Neuronal stem cell (in vitro differentiated cells): ENCODE measurements around the gene WNT16.

Experiments
- DNase-seq: peaks from one replicate; pipeline ENCODE4 v3.0.0-alpha.2; 2013; ENCODE audit warnings: low spot score
- H2AFZ ChIP-seq: one replicate; pipeline ENCODE4 v1.6.1; 2013; ENCODE audit warnings: mild to moderate bottlenecking, low read length, inconsistent platforms
- H2AK5ac ChIP-seq: 2 replicates; pipeline ENCODE4 v1.6.1; 2013; ENCODE audit warnings: low read depth, mild to moderate bottlenecking, inconsistent platforms, low read length, moderate library complexity, mixed read lengths
- H2BK120ac ChIP-seq: 2 replicates; pipeline ENCODE4 v1.6.1; 2013; ENCODE audit warnings: low read depth, mild to moderate bottlenecking, inconsistent platforms, low read length, moderate library complexity, mixed read lengths
- H2BK12ac ChIP-seq: one replicate; pipeline ENCODE4 v1.6.1; 2013; ENCODE audit warnings: low read length, inconsistent platforms
- H2BK15ac ChIP-seq: 2 replicates; pipeline ENCODE4 v1.6.1; 2013; ENCODE audit warnings: mild to moderate bottlenecking, low read length, inconsistent platforms, mixed read lengths
- H2BK5ac ChIP-seq: one replicate; pipeline ENCODE4 v1.6.1; 2013; ENCODE audit warnings: inconsistent platforms, mild to moderate bottlenecking, low read length, moderate library complexity
- H3K14ac ChIP-seq: one replicate; pipeline ENCODE4 v1.6.1; 2013; ENCODE audit warnings: low read length, inconsistent platforms
- H3K18ac ChIP-seq: 2 replicates; pipeline ENCODE4 v1.6.1; 2013; ENCODE audit warnings: low read length, inconsistent platforms
- H3K23ac ChIP-seq: 2 replicates; pipeline ENCODE4 v1.6.1; 2013; ENCODE audit warnings: low read depth, mild to moderate bottlenecking, mixed read lengths, low read length, inconsistent platforms; ENCODE audit not compliant: poor library complexity
- H3K27ac ChIP-seq: replicated peaks from 3 replicates; pipeline ENCODE4 v1.5.1; 2013; ENCODE audit warnings: low read length, inconsistent platforms
- H3K27me3 ChIP-seq, 3 experiments: 2 replicates each; pipeline ENCODE4 v1.6.1; 2013; ENCODE audit warnings: low read length in 3 of 3, mild to moderate bottlenecking in 2 of 3, inconsistent platforms in 1 of 3, low read depth in 1 of 3, mixed read lengths in 1 of 3, moderate library complexity in 1 of 3; ENCODE audit not compliant: control insufficient read depth in 3 of 3, insufficient read depth in 3 of 3
- H3K36me3 ChIP-seq, 2 donors: replicated peaks in 1 of 2; 2 replicates each; pipeline ENCODE4 v1.6.1; 2013; ENCODE audit warnings: low read length in 2 of 2; ENCODE audit not compliant: control insufficient read depth in 2 of 2, insufficient read depth in 2 of 2
- H3K4ac ChIP-seq: 2 replicates; pipeline ENCODE4 v1.6.1; 2013; ENCODE audit warnings: inconsistent platforms, mild to moderate bottlenecking, low read length, moderate library complexity
- H3K4me1 ChIP-seq, 2 donors: 1 replicate in 1 of 2; 2 replicates in 1 of 2; pipeline ENCODE4 v1.6.1; 2013; ENCODE audit warnings: low read length in 2 of 2, low read depth in 1 of 2; ENCODE audit not compliant: control insufficient read depth in 2 of 2, insufficient read depth in 1 of 2
- H3K4me2 ChIP-seq: one replicate; pipeline ENCODE4 v1.6.1; 2013; ENCODE audit warnings: mild to moderate bottlenecking, low read length, inconsistent platforms; ENCODE audit not compliant: insufficient read depth, poor library complexity, severe bottlenecking
- H3K4me3 ChIP-seq, 2 donors: 2 replicates each; pipeline ENCODE4 v1.5.1; 2013; ENCODE audit warnings: low read length in 2 of 2, mild to moderate bottlenecking in 2 of 2, inconsistent platforms in 1 of 2, moderate library complexity in 1 of 2
- H3K79me1 ChIP-seq: one replicate; pipeline ENCODE4 v1.6.1; 2013; ENCODE audit warnings: low read depth, mild to moderate bottlenecking, inconsistent platforms, low read length, moderate library complexity
- H3K9ac ChIP-seq: one replicate; pipeline ENCODE4 v1.6.1; 2013; ENCODE audit warnings: mild to moderate bottlenecking, low read depth, low read length, inconsistent platforms; ENCODE audit not compliant: poor library complexity
- H3K9me3 ChIP-seq, 2 donors: replicated peaks in 1 of 2; 2 replicates each; pipeline versions ENCODE3 to v1.6.1; 2013; ENCODE audit warnings: low read length in 2 of 2, mild to moderate bottlenecking in 2 of 2, inconsistent platforms in 1 of 2, low read depth in 1 of 2, mixed read lengths in 1 of 2, moderate library complexity in 1 of 2; ENCODE audit not compliant: control insufficient read depth in 2 of 2, insufficient read depth in 1 of 2
- H4K8ac ChIP-seq: one replicate; pipeline ENCODE4 v1.6.1; 2013; ENCODE audit warnings: low read depth, mild to moderate bottlenecking, inconsistent platforms, low read length, moderate library complexity
- H4K91ac ChIP-seq: one replicate; pipeline ENCODE4 v1.6.1; 2013; ENCODE audit warnings: low read length, low read depth, mild to moderate bottlenecking, inconsistent platforms; ENCODE audit not compliant: poor library complexity
- WGBS, 2 donors: extraction: QIAGEN DNeasy Blood & Tissue Kit; methylation state at CpG; one replicate each; pipeline ENCODE4 v1.1.7; 2013; ENCODE audit warnings: missing lambda C conversion rate in 2 of 2, mixed read lengths in 1 of 2; ENCODE audit not compliant: insufficient read length in 2 of 2, insufficient replicate concordance in 1 of 2; ENCODE audit errors: extremely low coverage in 2 of 2; 5-methylcytosine and 5-hydroxymethylcytosine counted together

The WNT16 gene

DNA sequence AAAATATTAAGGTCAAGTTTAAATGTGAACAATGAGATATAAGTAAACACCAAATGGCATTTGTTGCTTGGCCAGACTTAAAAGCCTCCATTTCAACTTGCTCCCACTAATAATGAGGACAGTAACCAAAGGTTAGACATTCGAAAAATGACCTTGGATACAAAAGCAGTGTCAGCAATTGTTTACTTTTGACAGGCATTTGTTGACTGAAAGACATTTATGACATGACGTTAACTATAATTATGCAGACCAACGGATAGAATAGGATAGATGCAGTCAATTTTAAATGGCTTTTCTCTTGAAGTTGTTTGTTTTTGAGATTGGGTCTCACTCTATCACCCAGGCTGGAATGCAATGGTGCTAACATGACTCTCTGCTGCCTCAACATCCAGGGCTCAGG, 6.3 kb upstream of the WNT16 start:
- Histone ChIP-seq H2AK5ac (no peak overlapping the region), H3K27me3 (peaks cover 0 to 18% (median 0%) of the 10 kb centered on the region in 3 experiments), H3K23ac (no peak overlapping the region), H3K79me1 (no peaks in the 10 kb centered on the region), H4K8ac (no peak overlapping the region), H3K18ac (no peak overlapping the region), H2BK15ac (no peak overlapping the region), H3K27ac (no peak overlapping the region), H3K36me3 (no peaks in the 10 kb centered on the region), H3K4ac (no peak overlapping the region), H3K4me1 (peaks cover 0 to 1% of the 10 kb centered on the region in 2 donors), H4K91ac (no peak overlapping the region), H3K4me3 (no peak overlapping the region), H2BK120ac (no peak overlapping the region), H3K9ac (no peak overlapping the region), H3K9me3 (no peaks in the 10 kb centered on the region), H3K4me2 (no peak overlapping the region), H3K14ac (no peak overlapping the region), H2BK5ac (no peak overlapping the region), H2AFZ (no peak overlapping the region), H2BK12ac (no peak overlapping the region)
- WGBS, 2 donors: no CpG with 5 or more reads among the region's 3 CpGs
- DNase-seq: no peak

DNA sequence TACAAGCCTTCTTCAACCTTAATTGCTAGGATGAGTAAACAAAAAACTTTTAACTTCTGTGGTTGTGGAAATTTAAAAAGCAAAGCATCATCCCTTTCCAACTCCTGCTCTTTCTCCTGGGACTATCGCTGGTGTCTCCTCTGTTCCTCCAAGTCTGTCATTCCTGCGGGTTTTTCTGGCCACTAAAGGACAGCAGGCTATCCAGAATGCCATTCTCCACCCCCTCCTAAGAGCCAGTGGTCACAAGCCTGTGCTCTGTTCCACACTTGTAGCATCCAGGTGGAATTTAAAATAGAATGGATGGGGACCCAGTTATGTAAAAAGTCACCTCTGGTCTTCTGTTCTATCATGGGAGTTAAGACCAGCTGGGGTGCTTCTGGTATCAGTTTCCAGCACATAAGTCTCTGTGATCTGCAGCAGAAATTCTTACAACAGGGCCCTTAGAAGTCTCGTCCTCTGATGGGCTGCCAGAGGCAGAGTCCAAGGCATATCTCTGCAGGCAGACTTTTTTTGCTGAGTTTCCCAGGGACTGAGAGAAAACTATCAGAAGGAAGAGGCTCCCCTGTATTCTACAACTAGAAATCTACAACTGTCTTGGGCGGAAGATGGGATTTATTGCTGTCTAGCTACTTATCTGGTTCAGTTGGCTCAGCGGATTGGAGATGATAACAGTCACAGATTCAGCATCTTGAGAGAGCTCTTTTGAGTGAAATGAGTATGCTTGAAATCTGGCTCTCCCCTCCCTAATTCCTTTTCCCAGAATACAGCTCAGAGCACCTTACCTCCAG, 5.1 kb upstream of the WNT16 start:
- H2BK120ac ChIP-seq: no peak overlapping the region
- H2AFZ ChIP-seq: no peak overlapping the region
- H2BK5ac ChIP-seq: no peak overlapping the region
- no peaks in the 10 kb centered on the region for H3K9me3 ChIP-seq
- no peak overlapping the region for H3K14ac ChIP-seq
- H3K9ac ChIP-seq: no peak overlapping the region
- H3K4ac ChIP-seq: no peak overlapping the region
- DNase-seq: no peak
- H3K18ac ChIP-seq: no peak overlapping the region
- H3K4me3 ChIP-seq: no peak overlapping the region
- no peak overlapping the region for H2BK15ac ChIP-seq
- no peak overlapping the region for H2BK12ac ChIP-seq
- no peak overlapping the region for H2AK5ac ChIP-seq
- no peak overlapping the region for H4K8ac ChIP-seq
- WGBS, 2 donors: no CpG with 5 or more reads among the region's 5 CpGs
- peaks cover 0 to 1% of the 10 kb centered on the region in 2 donors for H3K4me1 ChIP-seq
- H3K23ac ChIP-seq: no peak overlapping the region
- H3K79me1 ChIP-seq: no peaks in the 10 kb centered on the region
- no peak overlapping the region for H3K4me2 ChIP-seq
- no peak overlapping the region for H4K91ac ChIP-seq
- no peak overlapping the region for H3K27ac ChIP-seq
- H3K36me3 ChIP-seq: no peaks in the 10 kb centered on the region
- H3K27me3 ChIP-seq: peaks cover 0 to 30% (median 5%) of the 10 kb centered on the region in 3 experiments

DNA sequence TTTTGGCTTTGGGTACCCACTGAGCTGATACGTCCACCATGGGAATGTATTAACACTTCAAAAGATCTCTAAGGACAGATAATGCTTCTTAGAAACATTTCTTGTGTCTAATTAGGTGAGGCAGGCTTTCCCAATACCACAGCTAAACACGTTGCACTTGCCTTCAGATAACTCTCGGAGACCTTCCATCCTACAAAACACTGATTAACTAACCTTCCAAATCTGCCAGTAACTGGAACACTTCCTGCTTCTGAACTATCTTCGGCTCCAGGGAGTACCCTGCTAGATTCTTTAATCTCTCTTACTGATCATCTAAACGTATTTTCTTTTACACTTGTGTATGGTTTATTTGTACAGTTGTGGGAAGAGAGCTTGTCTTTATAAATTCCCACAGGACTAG, 1.1 kb upstream of the WNT16 start:
- no peak overlapping the region for H3K4me2 ChIP-seq
- H4K8ac ChIP-seq: no peak overlapping the region
- no peak overlapping the region for H2AK5ac ChIP-seq
- peaks cover 7% of the 10 kb centered on the region in 2 donors for H3K4me1 ChIP-seq
- H3K4me3 ChIP-seq: no peak overlapping the region
- H3K79me1 ChIP-seq: no peaks in the 10 kb centered on the region
- no CpG with 5 or more reads among the region's 5 CpGs for WGBS, 2 donors
- no peak for DNase-seq
- no peak overlapping the region for H3K9ac ChIP-seq
- peaks cover 4 to 68% (median 29%) of the 10 kb centered on the region in 3 experiments for H3K27me3 ChIP-seq
- no peak overlapping the region for H2BK15ac ChIP-seq
- H2BK5ac ChIP-seq: no peak overlapping the region
- no peak overlapping the region for H2BK12ac ChIP-seq
- H3K23ac ChIP-seq: no peak overlapping the region
- no peak overlapping the region for H3K27ac ChIP-seq
- peaks cover 0 to 5% of the 10 kb centered on the region in 2 donors for H3K9me3 ChIP-seq
- no peak overlapping the region for H3K18ac ChIP-seq
- H3K36me3 ChIP-seq: no peaks in the 10 kb centered on the region
- H2BK120ac ChIP-seq: no peak overlapping the region
- H2AFZ ChIP-seq: no peak overlapping the region
- H3K14ac ChIP-seq: no peak overlapping the region
- no peak overlapping the region for H4K91ac ChIP-seq
- H3K4ac ChIP-seq: no peak overlapping the region

DNA sequence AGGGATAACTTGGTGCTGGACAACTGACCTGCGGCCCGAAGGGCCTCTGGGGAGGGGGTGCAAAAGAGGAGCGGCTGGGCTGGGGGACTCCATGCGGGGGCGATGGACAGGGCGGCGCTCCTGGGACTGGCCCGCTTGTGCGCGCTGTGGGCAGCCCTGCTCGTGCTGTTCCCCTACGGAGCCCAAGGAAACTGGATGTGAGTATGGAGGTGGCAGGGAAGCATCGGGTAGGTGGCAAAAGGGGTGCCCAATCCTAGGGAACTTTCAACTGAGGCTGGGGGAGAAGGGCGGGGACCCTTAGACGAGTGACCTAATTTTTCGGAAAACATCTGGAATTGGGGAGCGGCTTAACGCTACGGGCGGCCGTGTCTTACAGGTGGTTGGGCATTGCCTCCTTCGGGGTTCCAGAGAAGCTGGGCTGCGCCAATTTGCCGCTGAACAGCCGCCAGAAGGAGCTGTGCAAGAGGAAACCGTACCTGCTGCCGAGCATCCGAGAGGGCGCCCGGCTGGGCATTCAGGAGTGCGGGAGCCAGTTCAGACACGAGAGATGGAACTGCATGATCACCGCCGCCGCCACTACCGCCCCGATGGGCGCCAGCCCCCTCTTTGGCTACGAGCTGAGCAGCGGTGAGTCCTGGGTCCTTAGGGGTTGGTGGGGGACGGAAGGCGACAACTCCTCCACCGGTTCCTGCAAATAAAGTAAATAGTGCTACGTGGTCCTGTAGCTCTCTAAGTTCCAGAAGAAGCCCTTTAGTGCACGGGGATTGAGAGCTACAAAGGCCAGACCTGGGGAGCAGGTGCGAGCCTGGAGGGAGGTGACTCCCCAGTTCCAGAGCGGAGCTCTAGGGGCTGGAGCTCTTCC, 622 bp downstream of the WNT16 start:
- peaks cover 0 to 5% of the 10 kb centered on the region in 2 donors for H3K9me3 ChIP-seq
- no peak overlapping the region for H2BK120ac ChIP-seq
- H4K91ac ChIP-seq: no peak overlapping the region
- H4K8ac ChIP-seq: no peak overlapping the region
- no peak overlapping the region for H3K14ac ChIP-seq
- WGBS, 2 donors: no CpG with 5 or more reads among the region's 47 CpGs
- H2AK5ac ChIP-seq: no peak overlapping the region
- no peak overlapping the region for H3K27ac ChIP-seq
- peaks cover 5 to 7% of the 10 kb centered on the region in 2 donors for H3K4me1 ChIP-seq
- peak overlapping the region; percentile 43 to 76 for H3K4me3 ChIP-seq
- H2BK15ac ChIP-seq: no peak overlapping the region
- H3K23ac ChIP-seq: peak overlapping the region; percentile 32
- DNase-seq: peak; percentile 43
- H3K4me2 ChIP-seq: peak overlapping the region; percentile 82
- H2BK5ac ChIP-seq: no peak overlapping the region
- H3K9ac ChIP-seq: no peak overlapping the region
- H3K79me1 ChIP-seq: no peaks in the 10 kb centered on the region
- peaks cover 4 to 57% (median 29%) of the 10 kb centered on the region in 3 experiments for H3K27me3 ChIP-seq
- H3K36me3 ChIP-seq: no peaks in the 10 kb centered on the region
- peak overlapping the region; percentile 72 for H2AFZ ChIP-seq
- no peak overlapping the region for H3K4ac ChIP-seq
- H3K18ac ChIP-seq: peak overlapping the region; percentile 38
- no peak overlapping the region for H2BK12ac ChIP-seq
